HCT116 (cell line): ENCODE measurements around the gene B4GALT3. TPM values are rescaled to one million over a fixed set of nuclear protein-coding genes. Genes with fewer than 3 reads are reported as not detected.

Experiments used
- ATAC-seq: fragments of 200-7000 bp; cut with Tn5 transposase; 2 replicates; pipeline ENCODE4 v1.9.1; 2020; ENCODE audit warnings: mild to moderate bottlenecking, moderate library complexity
- BruUV-seq: library from RNA; stranded (reverse); fragments of 400-500 nt; replicated peaks from 2 replicates; lab custom pipeline; 2021; lab: Mats Ljungman, UMichigan
- CTCF ChIA-PET: fragments of 300-600 bp; sonication (Branson Sonifier 250); formaldehyde crosslinking; loops from one replicate; lab custom pipeline; 2021; ENCODE audit warnings: antibody characterized with exemption; lab: Charles Lee
- POLR2A ChIA-PET: fragments of 300-600, 350-600 bp; sonication (Branson Sonifier 250); formaldehyde crosslinking; loops from one replicate; lab custom pipeline; 2021; ENCODE audit warnings: antibody characterized with exemption; lab: Charles Lee
- RAD21 ChIA-PET, 2 experiments: fragments of 300-600 bp; sonication (Branson Sonifier 250); formaldehyde crosslinking; loops; one replicate each; lab custom pipeline; 2023; ENCODE audit warnings: low total read pairs in 2 of 2; ENCODE audit not compliant: uncharacterized antibody in 2 of 2, unreplicated experiment in 2 of 2, low non-redundant PET in 1 of 2; lab: Charles Lee
- DNase-seq: peaks from one replicate; pipeline ENCODE4 v3.0.0-alpha.2; 2010; ENCODE audit warnings: low read depth, low spot score
- H2AFZ ChIP-seq: fragments of 200-600 bp; shearing (Covaris generic), sonication (generic); 2 replicates; pipeline ENCODE4 v1.6.1; 2017; ENCODE audit warnings: low read depth, mixed run types, mixed read lengths, antibody characterized with exemption, low read length; ENCODE audit not compliant: poor library complexity, severe bottlenecking
- H3K27ac ChIP-seq: 2 replicates; pipeline ENCODE4 v1.5.1; 2012; ENCODE audit warnings: low read depth, low read length
- H3K27me3 ChIP-seq: fragments of 200-600 bp; sonication (generic); 2 replicates; pipeline ENCODE4 v1.6.1; 2016; ENCODE audit warnings: mixed run types, low read length, mixed read lengths; ENCODE audit not compliant: insufficient read depth
- H3K36me3 ChIP-seq, 2 experiments: fragments of 200-500 bp in 1 of 2; fragments of 200-600 bp in 1 of 2; sonication (Bioruptor generic) in 1 of 2; sonication (generic) in 1 of 2; 2 replicates each; pipeline versions ENCODE4 v1.5.1 to v1.6.1; 2014 to 2016; ENCODE audit warnings: low read length in 2 of 2, inconsistent platforms in 1 of 2, mixed read lengths in 1 of 2, mixed run types in 1 of 2; ENCODE audit not compliant: insufficient read depth in 2 of 2, control insufficient read depth in 1 of 2
- H3K4me1 ChIP-seq, 2 experiments: fragments of 200-600 bp in 1 of 2; sonication (generic) in 1 of 2; 2 replicates each; pipeline versions ENCODE4 v1.5.1 to v1.6.1; 2012 to 2017; ENCODE audit warnings: low read length in 2 of 2, inconsistent platforms in 1 of 2, mild to moderate bottlenecking in 1 of 2, mixed read lengths in 1 of 2, mixed run types in 1 of 2, moderate library complexity in 1 of 2; ENCODE audit not compliant: insufficient read depth in 2 of 2, control insufficient read depth in 1 of 2
- H3K4me2 ChIP-seq: fragments of 200-600 bp; sonication (generic); 2 replicates; pipeline ENCODE4 v1.6.1; 2017; ENCODE audit warnings: mixed run types, low read length, mixed read lengths
- H3K4me3 ChIP-seq, 2 experiments: fragments of 200-600 bp in 1 of 2; sonication (generic) in 1 of 2; replicated peaks in 1 of 2; 2 replicates each; pipeline ENCODE4 v1.5.1; 2011 to 2016; ENCODE audit warnings: low read length in 2 of 2, control low read depth in 1 of 2, low read depth in 1 of 2, mild to moderate bottlenecking in 1 of 2, mixed read lengths in 1 of 2, mixed run types in 1 of 2
- H3K79me2 ChIP-seq: fragments of 200-600 bp; sonication (generic); 2 replicates; pipeline ENCODE4 v1.6.1; 2017; ENCODE audit warnings: mild to moderate bottlenecking, mixed run types, low read length, moderate library complexity, mixed read lengths; ENCODE audit not compliant: insufficient read depth
- H3K9ac ChIP-seq: fragments of 200-600 bp; sonication (generic); 2 replicates; pipeline ENCODE4 v1.6.1; 2016; ENCODE audit warnings: low read length, mixed read lengths
- H3K9me2 ChIP-seq: fragments of 200-600 bp; sonication (generic), shearing (Covaris generic); 2 replicates; pipeline ENCODE4 v1.6.1; 2017; ENCODE audit warnings: mixed run types, mild to moderate bottlenecking, moderate library complexity; ENCODE audit not compliant: insufficient read depth
- H3K9me3 ChIP-seq, 2 experiments: fragments of 200-500 bp in 1 of 2; fragments of 200-600 bp in 1 of 2; sonication (Bioruptor generic) in 1 of 2; sonication (generic) in 1 of 2; 2 replicates each; pipeline ENCODE4 v1.6.1; 2014 to 2017; ENCODE audit warnings: low read length in 2 of 2, mixed read lengths in 2 of 2, inconsistent platforms in 1 of 2, low read depth in 1 of 2, mild to moderate bottlenecking in 1 of 2, mixed run types in 1 of 2, moderate library complexity in 1 of 2; ENCODE audit not compliant: control insufficient read depth in 1 of 2, insufficient read depth in 1 of 2
- H4K20me1 ChIP-seq: fragments of 200-600 bp; sonication (generic), shearing (Covaris generic); 2 replicates; pipeline ENCODE4 v1.6.1; 2017; ENCODE audit warnings: mixed run types, mild to moderate bottlenecking, moderate library complexity; ENCODE audit not compliant: insufficient read depth
- ATF3 ChIP-seq: IDR thresholded peaks from 2 replicates; pipeline ENCODE4 v1.6.1; 2012
- CBX3 ChIP-seq: IDR thresholded peaks from 2 replicates; pipeline ENCODE4 v1.6.1; 2012; ENCODE audit warnings: low read depth
- CEBPB ChIP-seq: IDR thresholded peaks from 2 replicates; pipeline ENCODE4 v1.6.1; 2012; ENCODE audit warnings: low read depth
- CTCF ChIP-seq, 3 experiments: fragments of 200-600 bp in 1 of 3; sonication (generic) in 1 of 3; IDR thresholded peaks in 2 of 3; conservative IDR thresholded peaks in 1 of 3; 2 replicates each; pipeline ENCODE4 v1.5.1; 2012 to 2017; ENCODE audit warnings: low read depth in 2 of 3, low read length in 2 of 3, antibody characterized with exemption in 1 of 3, borderline replicate concordance in 1 of 3, control low read depth in 1 of 3, mild to moderate bottlenecking in 1 of 3, mixed read lengths in 1 of 3, mixed run types in 1 of 3, moderate library complexity in 1 of 3; ENCODE audit not compliant: insufficient read depth in 1 of 3
- EGR1 ChIP-seq: IDR thresholded peaks from 2 replicates; pipeline ENCODE4 v1.6.1; 2012; ENCODE audit warnings: low read depth
- EZH2 ChIP-seq: fragments of 200-600 bp; sonication (generic); IDR thresholded peaks from 2 replicates; pipeline ENCODE4 v1.6.1; 2017; ENCODE audit warnings: antibody characterized with exemption, mixed run types
- EZH2phosphoT487 ChIP-seq: fragments of 200-600 bp; IDR thresholded peaks from 2 replicates; pipeline ENCODE4 v1.6.1; 2018; ENCODE audit warnings: antibody characterized with exemption, borderline replicate concordance
- FOSL1 ChIP-seq: IDR thresholded peaks from 2 replicates; pipeline ENCODE4 v1.6.1; 2012; ENCODE audit warnings: low read depth
- JUND ChIP-seq: IDR thresholded peaks from 2 replicates; pipeline ENCODE4 v1.6.1; 2012
- MAX ChIP-seq: IDR thresholded peaks from 2 replicates; pipeline ENCODE4 v1.6.1; 2012
- POLR2AphosphoS5 ChIP-seq: IDR thresholded peaks from 2 replicates; pipeline ENCODE4 v1.6.1; 2011; ENCODE audit warnings: mild to moderate bottlenecking, low read depth, low read length, moderate library complexity
- REST ChIP-seq: IDR thresholded peaks from 2 replicates; pipeline ENCODE4 v1.6.1; 2012; ENCODE audit warnings: low read depth
- SRF ChIP-seq: IDR thresholded peaks from 2 replicates; pipeline ENCODE4 v1.6.1; 2012; ENCODE audit warnings: low read depth
- TCF7L2 ChIP-seq: IDR thresholded peaks from 2 replicates; pipeline ENCODE4 v1.7.0; 2011; ENCODE audit warnings: borderline replicate concordance, inconsistent platforms; ENCODE audit not compliant: insufficient read depth, insufficient read length; ENCODE audit errors: extremely low read depth
- YY1 ChIP-seq: IDR thresholded peaks from 2 replicates; pipeline ENCODE4 v1.6.1; 2011; ENCODE audit warnings: low read length, low read depth, moderate library complexity, mild to moderate bottlenecking; ENCODE audit not compliant: insufficient replicate concordance; ENCODE audit errors: extremely low read depth
- ZBTB33 ChIP-seq: IDR thresholded peaks from 2 replicates; pipeline ENCODE4 v1.6.1; 2011; ENCODE audit warnings: mild to moderate bottlenecking, low read length, moderate library complexity; ENCODE audit not compliant: insufficient replicate concordance; ENCODE audit errors: extremely low read depth
- ZFX ChIP-seq: fragments of 450-650 bp; IDR thresholded peaks from 2 replicates; pipeline ENCODE4 v1.6.1; 2017
- ZNF274 ChIP-seq: fragments of 200-500 bp; sonication (Bioruptor generic); IDR thresholded peaks from 2 replicates; pipeline ENCODE4 v1.6.1; 2014; ENCODE audit warnings: mild to moderate bottlenecking, low read depth, low read length, inconsistent platforms
- intact Hi-C: fragments of 100-400 bp; cut with micrococcal nuclease; formaldehyde crosslinking; loops from 2 replicates; pipeline ENCODE4 v1.10.0; 2022
- total RNA-seq: library from RNA; stranded (reverse); gene quantifications from one replicate; pipeline ENCODE4 v1.2.1, GENCODE V29; 2021; ENCODE audit not compliant: unreplicated experiment

B4GALT3 gene
- total RNA-seq, 1 experiment from 2014 or later: 53.7 TPM

GRCh38 chr1:161162052-161162451, 15.3 kb downstream of the B4GALT3 start:
- Histone ChIP-seq H3K9ac (no peak overlapping the region), H2AFZ (no peak overlapping the region), H3K4me2 (no peak overlapping the region), H3K9me3 (no peaks in the 10 kb centered on the region), H3K4me3 (no peak overlapping the region), H3K36me3 (peaks cover 8 to 26% of the 10 kb centered on the region in 2 experiments; a peak in 2 of 4 replicates), H3K27ac (no peak overlapping the region), H3K79me2 (peaks cover 11% of the 10 kb centered on the region; the same call in 1 of the 2 replicates), H4K20me1 (no peaks in the 10 kb centered on the region), H3K27me3 (no peaks in the 10 kb centered on the region), H3K4me1 (peaks cover 8 to 39% of the 10 kb centered on the region in 2 experiments; a peak in 3 of 4 replicates), H3K9me2 (no peaks in the 10 kb centered on the region)
- no peak for ATAC-seq
- TF ChIP-seq REST (no peak), ATF3 (no peak), CTCF (IDR thresholded peaks at IDR 0.05 in 2 of 3, conservative IDR thresholded peaks at IDR 0.05 in 1 of 3; ENCODE audit: borderline replicate concordance in 1 of 3, insufficient read depth in 1 of 3, low read depth in 2 of 3, low read length in 2 of 3) (no peak), ZBTB33 (no peak), EZH2phosphoT487 (no peak), CEBPB (no peak), JUND (no peak), MAX (no peak), FOSL1 (no peak), YY1 (no peak), EZH2 (no peak), POLR2AphosphoS5 (no peak), CBX3 (no peak), TCF7L2 (no peak), ZFX (no peak), SRF (no peak), ZNF274 (no peak), EGR1 (no peak)
- POLR2A ChIA-PET: no interaction called here
- DNase-seq: no peak
- intact Hi-C loops: no loop called here
- BruUV-seq: no TSS peak
- RAD21 ChIA-PET: no interaction called here
- CTCF ChIA-PET: no interaction called here
